ENCODE results near the gene MEX3D.

DNA sequence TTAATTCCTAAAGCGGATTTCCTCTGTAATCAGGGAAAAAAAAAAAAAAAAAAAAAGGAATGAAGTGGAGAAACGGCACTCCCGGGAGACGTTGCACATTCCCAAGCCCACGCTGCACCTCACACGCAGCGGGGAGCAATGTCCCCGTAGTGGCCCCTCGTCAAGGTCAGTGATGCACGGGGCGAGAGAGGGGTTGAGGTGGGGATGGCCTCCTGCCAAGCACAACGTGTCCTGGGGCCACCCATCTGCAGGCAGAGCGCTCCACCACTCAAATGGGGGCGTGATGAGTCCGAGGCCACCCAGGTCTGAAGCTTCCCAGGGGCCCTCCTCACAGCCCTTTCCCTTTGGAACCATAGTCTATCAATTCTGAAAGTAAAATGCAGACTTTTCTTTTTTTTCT lies 29.1 kb downstream of the MEX3D start:
- TF ChIP-seq POLR2AphosphoS5 (IDR thresholded peaks at IDR 0.05) (no peak), EP300 (IDR thresholded peaks at IDR 0.05) (no peak), CTCF (IDR thresholded peaks at IDR 0.05) (no peak)

All from esophagus muscularis mucosa (tissue), 4 donors.